Ectodermal cell (in vitro differentiated cells): ENCODE results near the gene GLT8D2.

Source experiments
- H3K27ac ChIP-seq: 2 replicates; pipeline ENCODE4 v1.7.0; 2013; ENCODE audit warnings: mild to moderate bottlenecking, low read depth, low read length; ENCODE audit not compliant: insufficient read depth, poor library complexity, severe bottlenecking
- H3K27me3 ChIP-seq: 2 replicates; pipeline ENCODE4 v1.7.0; 2013; ENCODE audit warnings: mild to moderate bottlenecking, low read length; ENCODE audit not compliant: insufficient read depth, control insufficient read depth, poor library complexity, severe bottlenecking
- H3K36me3 ChIP-seq: one replicate; pipeline ENCODE4 v1.7.0; 2013; ENCODE audit warnings: low read length; ENCODE audit not compliant: control insufficient read depth, insufficient read depth
- H3K4me1 ChIP-seq: one replicate; pipeline ENCODE4 v1.7.0; 2013; ENCODE audit warnings: low read length; ENCODE audit not compliant: control insufficient read depth, insufficient read depth
- H3K4me3 ChIP-seq: 2 replicates; pipeline ENCODE4 v1.7.0; 2013; ENCODE audit warnings: low read depth, low read length, control low read depth; ENCODE audit not compliant: insufficient read depth
- H3K9me3 ChIP-seq: 2 replicates; pipeline ENCODE4 v1.7.0; 2013; ENCODE audit warnings: mild to moderate bottlenecking, low read length, moderate library complexity; ENCODE audit not compliant: control insufficient read depth
- WGBS, 2 experiments: methylation state at CpG; one replicate each; pipeline ENCODE4 v1.1.7; 2013; ENCODE audit warnings: missing lambda C conversion rate in 2 of 2; 5-methylcytosine and 5-hydroxymethylcytosine counted together

GLT8D2 gene

DNA sequence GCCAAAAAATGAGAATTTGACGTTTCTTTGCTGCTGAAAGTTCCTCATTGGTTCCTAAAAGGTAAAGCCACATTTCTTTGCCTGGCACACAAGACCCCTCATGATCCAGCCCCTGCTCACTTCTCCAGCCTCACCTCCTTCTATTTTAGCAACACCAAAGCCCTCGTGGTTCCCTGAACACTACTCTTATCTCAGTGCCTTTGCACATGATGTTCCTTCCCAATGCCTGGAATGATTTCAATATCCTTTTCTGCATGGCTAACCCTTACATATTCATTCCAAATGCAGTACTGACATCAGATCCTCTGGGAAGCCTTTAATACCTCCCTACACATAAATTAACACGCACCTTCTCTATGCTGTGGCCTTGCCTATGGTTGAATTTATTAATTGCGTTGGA is 39.9 kb downstream of the GLT8D2 start:
- Histone ChIP-seq H3K27ac (no peak overlapping the region), H3K27me3 (no peaks in the 10 kb centered on the region), H3K4me1 (no peaks in the 10 kb centered on the region), H3K9me3 (no peaks in the 10 kb centered on the region), H3K36me3 (no peaks in the 10 kb centered on the region), H3K4me3 (no peak overlapping the region)
- 91 to 92% methylated on average over 3 to 4 of the region's 4 CpGs for whole genome bisulfite sequencing, 2 experiments

DNA sequence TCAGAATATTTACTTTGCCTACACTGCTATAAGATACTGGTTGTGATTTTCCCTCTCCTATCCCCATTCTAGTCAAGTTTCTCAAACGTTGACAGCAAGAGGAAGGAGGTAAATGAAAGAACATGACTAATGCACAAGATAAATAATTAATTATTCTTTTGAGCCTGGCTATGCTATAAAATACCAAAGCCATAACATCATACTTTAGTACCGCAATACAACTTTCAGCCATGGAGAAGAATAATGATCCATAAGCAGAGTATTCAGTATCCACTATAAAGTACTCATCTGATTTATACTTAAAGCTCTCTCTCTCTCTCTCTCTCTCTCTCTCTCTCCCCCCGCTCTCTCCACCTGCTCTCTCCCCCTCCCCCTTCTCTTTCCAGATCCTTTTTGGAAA is 43.1 kb downstream of the GLT8D2 start:
- Histone ChIP-seq H3K4me1 (no peaks in the 10 kb centered on the region), H3K36me3 (no peaks in the 10 kb centered on the region), H3K9me3 (no peaks in the 10 kb centered on the region), H3K4me3 (no peak overlapping the region), H3K27me3 (no peaks in the 10 kb centered on the region), H3K27ac (no peak overlapping the region)
- WGBS, 2 experiments: 78 to 100% methylated on average over 1 to 3 of the region's 3 CpGs

DNA sequence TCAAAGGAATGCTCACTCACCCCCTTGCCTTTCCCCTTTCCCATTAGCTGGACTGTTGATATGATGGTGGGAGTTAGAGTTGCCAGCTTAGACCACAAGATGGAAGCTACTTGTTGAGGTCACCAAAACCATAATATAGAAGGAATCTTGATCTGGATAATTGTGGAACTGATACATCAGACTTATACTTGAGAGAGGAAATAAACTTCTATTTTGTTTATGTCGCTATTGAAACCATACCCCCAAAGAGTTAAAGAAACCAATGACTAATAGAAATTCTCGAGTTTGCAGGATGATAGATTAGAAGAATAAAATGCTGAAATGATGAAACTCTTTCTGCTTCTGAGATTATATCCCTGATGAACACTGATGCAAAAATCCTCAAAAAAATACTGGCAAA is 46.4 kb downstream of the GLT8D2 start:
- H3K27me3 ChIP-seq: no peaks in the 10 kb centered on the region
- 88 to 100% methylated on average over 2 of the region's 2 CpGs for WGBS, 2 experiments
- H3K9me3 ChIP-seq: no peaks in the 10 kb centered on the region
- no peak overlapping the region for H3K4me3 ChIP-seq
- H3K27ac ChIP-seq: no peak overlapping the region
- no peaks in the 10 kb centered on the region for H3K36me3 ChIP-seq
- no peaks in the 10 kb centered on the region for H3K4me1 ChIP-seq

DNA sequence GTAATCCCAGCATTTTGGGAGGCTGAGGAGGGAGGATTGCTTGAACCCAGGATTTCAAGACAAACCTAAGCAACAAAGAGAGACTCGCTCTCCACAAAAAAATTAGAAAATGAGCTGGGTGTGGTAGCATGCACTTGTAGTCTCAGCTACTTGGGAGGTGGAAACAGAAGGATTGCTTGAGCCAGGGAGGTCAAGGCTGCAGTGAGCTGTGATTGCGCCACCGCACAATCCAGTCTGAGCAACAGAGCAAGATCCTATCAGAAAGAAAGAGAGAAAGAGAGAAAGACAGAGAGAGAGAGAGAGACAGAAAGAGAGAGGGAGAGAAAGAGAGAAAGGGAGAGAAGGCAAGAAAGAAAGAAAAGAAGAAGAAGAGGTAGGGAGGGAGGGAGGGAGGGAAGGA is 47.3 kb downstream of the GLT8D2 start:
- no peak overlapping the region for H3K4me3 ChIP-seq
- H3K27ac ChIP-seq: no peak overlapping the region
- H3K27me3 ChIP-seq: no peaks in the 10 kb centered on the region
- no peaks in the 10 kb centered on the region for H3K9me3 ChIP-seq
- 94% methylated on average over 3 of the region's 3 CpGs for WGBS, 2 experiments
- no peaks in the 10 kb centered on the region for H3K36me3 ChIP-seq
- no peaks in the 10 kb centered on the region for H3K4me1 ChIP-seq

DNA sequence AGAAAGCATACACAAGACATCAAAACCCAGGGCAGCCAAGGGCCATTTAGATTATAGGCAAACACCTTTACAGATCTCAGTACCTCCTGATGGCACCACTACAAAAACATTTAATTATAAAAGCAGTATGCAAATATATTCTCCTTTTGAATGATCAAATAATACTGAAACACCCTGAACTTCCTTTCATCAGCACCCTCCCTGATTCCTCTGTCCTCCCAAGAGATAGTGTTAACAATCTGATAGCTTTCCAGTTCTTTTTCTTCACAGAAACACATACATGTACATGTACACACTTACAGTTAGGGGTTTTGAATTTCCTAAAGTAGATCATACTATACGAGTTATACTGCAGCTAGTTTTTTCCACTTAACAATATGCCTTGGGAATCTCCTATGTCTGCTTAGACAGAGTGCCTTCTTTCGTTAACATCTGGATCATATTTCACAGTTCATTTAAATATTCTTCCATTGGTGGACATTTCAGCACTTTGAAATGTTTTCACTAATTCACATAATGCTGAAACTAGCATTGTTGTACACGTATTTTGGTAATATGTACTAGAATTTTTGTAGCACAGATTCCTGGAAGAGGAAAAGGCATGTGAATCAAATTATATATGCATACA is 49.1 kb downstream of the GLT8D2 start:
- no peaks in the 10 kb centered on the region for H3K4me1 ChIP-seq
- H3K27ac ChIP-seq: no peak overlapping the region
- H3K4me3 ChIP-seq: no peak overlapping the region
- 84 to 94% methylated on average over 2 to 3 of the region's 3 CpGs for WGBS, 2 experiments
- no peaks in the 10 kb centered on the region for H3K9me3 ChIP-seq
- H3K27me3 ChIP-seq: no peaks in the 10 kb centered on the region
- no peaks in the 10 kb centered on the region for H3K36me3 ChIP-seq

DNA sequence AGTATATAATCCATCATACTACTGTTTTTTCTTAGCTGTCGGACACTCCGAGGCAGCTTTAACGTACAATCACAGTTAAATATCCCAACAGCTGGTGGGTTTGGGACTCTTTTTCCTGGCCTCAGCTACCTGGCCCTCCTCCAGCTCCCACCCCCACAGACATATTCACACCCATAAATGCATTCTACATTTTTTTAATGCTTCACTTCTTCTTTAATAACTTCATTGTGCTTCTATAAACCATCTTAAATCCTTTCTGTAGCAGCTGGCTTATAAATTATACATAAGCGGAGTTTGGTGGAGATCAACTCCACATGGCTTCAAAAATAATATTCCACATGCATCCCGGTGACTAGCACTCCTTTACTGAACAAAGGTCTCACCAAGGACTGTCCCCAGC is 51.0 kb downstream of the GLT8D2 start:
- Histone ChIP-seq H3K4me3 (no peak overlapping the region), H3K36me3 (no peaks in the 10 kb centered on the region)
- 93 to 96% methylated on average over 5 of the region's 5 CpGs for WGBS, 2 experiments

DNA sequence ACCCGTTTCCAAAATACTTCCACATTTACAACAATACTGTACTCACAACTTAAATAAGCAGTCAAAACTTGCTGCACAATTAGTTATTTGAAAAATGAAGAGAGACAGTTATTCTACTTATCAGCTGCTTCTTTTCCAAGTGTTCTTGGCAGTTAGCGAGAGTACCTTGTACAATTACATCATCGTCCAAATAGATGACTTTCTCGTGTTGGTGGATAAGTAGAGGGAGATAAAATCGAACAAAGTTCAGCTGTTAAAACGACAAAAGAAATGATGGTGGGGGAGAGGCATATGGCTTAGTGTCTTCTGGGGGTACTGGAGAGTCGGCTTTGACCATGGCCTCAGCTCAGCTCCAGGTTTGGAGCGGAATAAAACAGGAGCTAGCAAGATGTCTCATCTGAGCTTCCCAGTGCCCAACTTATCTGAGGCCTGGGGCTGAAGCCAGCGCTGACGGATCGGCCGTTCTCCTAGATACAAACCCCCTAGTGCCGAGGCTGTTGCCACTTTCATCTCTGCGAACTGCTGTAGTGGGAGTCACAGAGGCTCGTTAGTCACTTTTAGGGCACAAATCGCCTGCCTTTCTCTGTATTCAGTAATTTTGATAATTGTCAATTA is 52.6 kb downstream of the GLT8D2 start:
- Histone ChIP-seq H3K4me3 (no peak overlapping the region), H3K36me3 (no peaks in the 10 kb centered on the region), H3K9me3 (no peaks in the 10 kb centered on the region), H3K27me3 (no peaks in the 10 kb centered on the region), H3K4me1 (no peaks in the 10 kb centered on the region), H3K27ac (no peak overlapping the region)
- WGBS, 2 experiments: 91 to 92% methylated on average over 16 of the region's 16 CpGs

More for the DNA sequence above, 51.0 kb downstream of the GLT8D2 start:
- Histone ChIP-seq H3K27ac (no peak overlapping the region), H3K27me3 (no peaks in the 10 kb centered on the region), H3K9me3 (no peaks in the 10 kb centered on the region), H3K4me1 (no peaks in the 10 kb centered on the region)

DNA sequence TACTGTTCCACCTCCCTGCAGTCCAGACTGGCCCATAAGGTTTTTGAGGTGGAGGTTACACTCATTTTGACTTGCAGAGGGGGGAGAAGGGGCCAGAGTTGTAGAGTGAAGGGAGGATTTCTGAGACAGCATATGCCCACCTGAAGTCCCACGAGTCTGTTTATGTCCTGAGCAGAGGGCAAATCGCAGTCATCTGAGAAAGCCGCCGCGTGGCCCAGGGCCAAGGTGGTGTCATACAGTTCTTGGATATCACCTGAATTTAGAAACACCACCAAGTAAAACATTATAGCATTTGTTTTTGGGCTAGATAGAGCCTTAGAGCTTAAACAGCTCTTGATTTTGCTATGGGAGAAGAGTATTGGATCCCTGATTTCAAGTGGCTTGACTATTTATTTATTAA is 53.4 kb downstream of the GLT8D2 start:
- 93 to 96% methylated on average over 5 of the region's 5 CpGs for WGBS, 2 experiments
- H3K4me3 ChIP-seq: no peak overlapping the region
- no peaks in the 10 kb centered on the region for H3K27me3 ChIP-seq
- no peaks in the 10 kb centered on the region for H3K9me3 ChIP-seq
- H3K36me3 ChIP-seq: no peaks in the 10 kb centered on the region
- H3K27ac ChIP-seq: no peak overlapping the region
- no peaks in the 10 kb centered on the region for H3K4me1 ChIP-seq

DNA sequence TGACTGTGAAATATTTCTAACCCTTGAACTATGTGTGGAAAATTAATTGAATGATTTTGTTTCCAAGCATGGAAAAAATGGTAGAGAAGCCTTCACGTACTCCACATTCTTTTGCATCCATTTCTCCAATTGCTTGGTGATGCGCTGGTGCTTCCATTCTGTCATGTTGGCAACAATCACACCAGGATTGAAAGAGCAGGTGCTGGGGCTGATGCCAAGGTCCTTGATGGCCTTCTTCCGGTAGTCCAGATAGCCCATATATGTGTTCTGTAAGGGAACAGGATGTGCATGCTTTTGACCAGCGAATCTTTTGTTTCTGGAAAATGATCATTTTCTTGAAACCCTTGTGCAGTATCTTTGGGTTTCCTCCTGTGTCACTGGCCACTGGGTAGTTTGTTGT is 55.8 kb downstream of the GLT8D2 start:
- 90 to 91% methylated on average over 4 of the region's 4 CpGs for WGBS, 2 experiments
- H3K27me3 ChIP-seq: no peaks in the 10 kb centered on the region
- no peaks in the 10 kb centered on the region for H3K4me1 ChIP-seq
- H3K9me3 ChIP-seq: no peaks in the 10 kb centered on the region
- H3K4me3 ChIP-seq: no peak overlapping the region
- no peak overlapping the region for H3K27ac ChIP-seq
- H3K36me3 ChIP-seq: no peaks in the 10 kb centered on the region

DNA sequence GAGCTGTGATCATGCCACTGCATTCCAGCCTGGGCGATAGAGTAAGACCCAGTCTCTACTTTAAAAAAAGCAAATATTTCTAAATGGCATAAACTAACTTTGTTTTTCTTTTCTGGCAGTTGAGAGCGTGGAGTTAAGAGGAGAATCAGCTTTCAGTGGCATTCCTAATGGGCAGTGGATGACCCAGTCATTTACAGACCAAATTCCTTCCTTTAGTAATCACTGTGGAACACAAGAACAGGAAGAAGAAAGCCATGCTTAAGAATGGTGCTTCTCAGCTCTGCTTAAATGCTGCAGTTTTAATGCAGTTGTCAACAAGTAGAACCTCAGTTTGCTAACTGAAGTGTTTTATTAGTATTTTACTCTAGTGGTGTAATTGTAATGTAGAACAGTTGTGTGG is 63.2 kb downstream of the GLT8D2 start:
- no peaks in the 10 kb centered on the region for H3K27me3 ChIP-seq
- no peaks in the 10 kb centered on the region for H3K9me3 ChIP-seq
- H3K36me3 ChIP-seq: peaks cover 34% of the 10 kb centered on the region
- H3K4me3 ChIP-seq: no peak overlapping the region
- no peaks in the 10 kb centered on the region for H3K4me1 ChIP-seq
- no peak overlapping the region for H3K27ac ChIP-seq
- WGBS, 2 experiments: 95 to 100% methylated on average over 2 of the region's 2 CpGs
